Measurements from ENCODE around the gene CORO1C.
"Not testable (repeated sequence)": the region's sequence is repeated elsewhere in the genome, so short reads cannot be mapped to it uniquely, and the experiment has no call there.

GRCh38 chr12:108656247-108656646, 75.1 kb downstream of the CORO1C start:
- not testable (repeated sequence) for TF ChIP-seq CTCF (IDR thresholded peaks at IDR 0.05; ENCODE audit: poor library complexity, severe bottlenecking); EZH2 (IDR thresholded peaks at IDR 0.05; ENCODE audit: borderline replicate concordance, insufficient read depth, low read length, poor library complexity, severe bottlenecking); RAD21 (conservative IDR thresholded peaks at IDR 0.05); POLR2AphosphoS5 (IDR thresholded peaks at IDR 0.05); REST (IDR thresholded peaks at IDR 0.05; ENCODE audit: borderline replicate concordance)
